ENCODE data around the gene KMT2E.

GRCh38 chr7:104968648-104969047, 45.4 kb upstream of the KMT2E start:
- no peak for TF ChIP-seq CTCF (IDR thresholded peaks at IDR 0.05)
- no peak for TF ChIP-seq POLR2A (IDR thresholded peaks at IDR 0.05)
